Amniotic epithelial cell (primary cell): Measurements from ENCODE around the gene TBC1D10A.

ENCODE experiments used
- DNase-seq: peaks from one replicate; pipeline ENCODE4 v3.0.0-alpha.2; 2010; ENCODE audit warnings: low read depth

TBC1D10A gene, protein sequence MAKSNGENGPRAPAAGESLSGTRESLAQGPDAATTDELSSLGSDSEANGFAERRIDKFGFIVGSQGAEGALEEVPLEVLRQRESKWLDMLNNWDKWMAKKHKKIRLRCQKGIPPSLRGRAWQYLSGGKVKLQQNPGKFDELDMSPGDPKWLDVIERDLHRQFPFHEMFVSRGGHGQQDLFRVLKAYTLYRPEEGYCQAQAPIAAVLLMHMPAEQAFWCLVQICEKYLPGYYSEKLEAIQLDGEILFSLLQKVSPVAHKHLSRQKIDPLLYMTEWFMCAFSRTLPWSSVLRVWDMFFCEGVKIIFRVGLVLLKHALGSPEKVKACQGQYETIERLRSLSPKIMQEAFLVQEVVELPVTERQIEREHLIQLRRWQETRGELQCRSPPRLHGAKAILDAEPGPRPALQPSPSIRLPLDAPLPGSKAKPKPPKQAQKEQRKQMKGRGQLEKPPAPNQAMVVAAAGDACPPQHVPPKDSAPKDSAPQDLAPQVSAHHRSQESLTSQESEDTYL

DNA sequence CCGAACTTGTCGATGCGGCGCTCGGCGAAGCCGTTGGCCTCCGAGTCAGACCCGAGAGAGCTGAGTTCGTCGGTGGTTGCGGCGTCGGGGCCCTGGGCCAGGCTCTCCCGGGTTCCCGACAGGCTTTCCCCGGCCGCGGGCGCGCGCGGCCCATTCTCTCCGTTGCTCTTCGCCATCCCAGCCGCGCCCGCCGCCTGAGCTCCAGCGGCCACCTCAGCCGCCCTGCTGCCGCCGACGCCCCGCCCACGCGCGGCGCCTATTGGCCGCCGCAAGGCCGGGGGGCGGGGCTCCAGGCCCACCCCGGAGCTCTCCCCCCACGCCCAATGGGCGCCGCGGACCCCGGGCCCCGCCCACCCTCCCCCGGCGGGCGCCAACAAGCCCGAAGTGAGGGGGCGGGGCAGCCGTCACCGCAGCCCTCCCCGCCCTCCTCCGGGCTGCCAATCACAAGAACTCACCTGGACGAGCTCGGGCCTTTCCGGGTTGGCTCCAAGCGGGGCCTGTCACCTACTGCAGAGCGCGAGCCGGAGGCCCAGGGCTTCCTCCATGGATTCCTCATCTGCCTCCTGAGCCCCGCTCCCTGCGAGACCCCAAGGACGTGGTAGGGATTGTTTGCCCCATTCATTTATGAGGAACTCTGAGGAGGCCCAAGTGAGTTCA is at the start of gene TBC1D10A:
TSS of gene TBC1D10A (minus strand) at position 236 of the 657 bp plus-strand sequence. CDS start at position 176, 60 bp downstream.
- DNase-seq = peak; percentile 84

- DNase-seq = no peak
Observed at GRCh38 chr22:30375312-30375849, 48.6 kb upstream of the TBC1D10A start.

DNA sequence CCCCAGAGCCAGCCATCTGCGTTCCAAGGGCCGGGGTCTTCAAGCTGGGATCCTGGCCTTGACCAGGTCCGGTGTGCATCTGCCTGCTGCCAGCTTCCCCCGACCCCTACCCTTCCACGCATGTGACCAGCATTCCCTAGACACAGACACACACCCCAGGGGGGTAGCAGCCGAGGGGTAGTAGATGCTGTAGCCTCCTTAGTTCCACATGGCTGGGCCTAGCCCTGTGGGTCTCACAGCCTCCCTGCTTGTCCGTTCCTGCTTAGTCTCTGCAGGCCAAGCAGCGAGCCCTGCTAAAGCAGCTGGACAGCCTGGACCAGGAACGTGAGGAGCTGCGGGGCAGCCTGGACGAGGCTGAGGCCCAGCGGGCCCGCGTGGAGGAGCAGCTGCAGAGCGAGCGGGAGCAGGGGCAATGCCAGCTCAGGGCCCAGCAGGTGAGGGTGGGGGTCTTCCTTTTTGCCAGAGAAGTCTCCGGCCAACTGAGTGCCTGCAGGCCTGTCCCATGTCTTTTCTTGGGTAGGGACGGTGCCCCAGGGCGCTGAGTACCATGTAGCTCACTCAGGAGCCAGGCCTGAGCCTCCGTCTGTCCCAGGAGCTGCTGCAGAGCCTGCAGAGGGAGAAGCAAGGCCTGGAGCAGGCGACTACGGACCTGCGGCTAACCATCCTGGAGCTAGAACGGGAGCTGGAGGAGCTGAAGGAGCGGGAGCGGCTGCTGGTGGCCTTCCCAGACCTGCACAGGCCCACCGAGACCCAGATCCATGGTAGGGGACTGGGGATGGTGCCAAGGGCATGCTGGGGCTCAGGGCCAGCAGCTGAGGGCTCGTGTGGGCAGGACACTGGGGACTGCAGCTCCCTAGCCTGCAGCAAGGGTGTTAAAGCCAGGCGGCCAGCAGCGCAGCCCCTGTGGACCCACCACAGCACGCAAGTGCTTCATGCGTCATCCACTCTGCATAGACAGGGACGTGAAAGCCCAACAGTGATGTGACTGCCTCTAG is 46.9 kb upstream of the TBC1D10A start:
- DNase-seq = no peak

DNA sequence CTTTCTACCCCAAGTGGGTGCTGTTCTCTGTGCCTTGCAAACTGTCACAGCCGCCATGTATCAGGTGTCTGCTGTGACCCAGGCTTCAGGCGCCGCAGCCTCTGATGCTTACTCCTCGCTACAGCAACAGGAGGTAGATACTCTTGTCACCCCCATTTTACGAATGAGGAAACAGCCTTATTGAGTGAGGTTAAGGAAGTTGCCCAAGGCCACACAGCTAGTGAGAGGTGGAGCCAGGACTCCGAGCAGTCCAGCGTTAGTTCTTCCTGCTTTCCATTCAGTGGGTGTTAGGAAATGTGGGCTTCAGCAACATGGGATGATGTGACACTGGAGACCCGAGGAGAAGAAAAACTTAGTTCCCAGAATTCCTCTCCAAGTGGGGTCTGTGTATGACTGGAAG is 46.2 kb upstream of the TBC1D10A start:
- DNase-seq = no peak

DNA sequence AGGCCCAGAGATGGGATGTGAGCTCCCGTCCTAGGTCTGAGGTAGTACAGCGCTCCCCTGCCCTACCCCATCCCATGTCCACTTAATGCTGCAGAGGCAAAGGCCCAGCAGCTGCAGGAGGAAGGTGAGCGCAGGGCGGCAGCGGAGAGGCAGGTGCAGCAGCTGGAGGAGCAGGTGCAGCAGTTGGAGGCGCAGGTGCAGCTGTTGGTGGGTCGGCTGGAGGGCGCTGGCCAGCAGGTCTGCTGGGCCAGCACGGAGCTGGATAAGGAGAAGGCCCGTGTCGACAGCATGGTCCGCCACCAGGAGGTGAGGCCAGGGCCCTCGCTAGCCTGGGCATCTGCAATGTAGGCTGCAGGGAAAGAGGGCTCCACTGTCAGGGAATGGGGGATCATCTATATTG is 45.2 kb upstream of the TBC1D10A start:
- no peak for DNase-seq

DNA sequence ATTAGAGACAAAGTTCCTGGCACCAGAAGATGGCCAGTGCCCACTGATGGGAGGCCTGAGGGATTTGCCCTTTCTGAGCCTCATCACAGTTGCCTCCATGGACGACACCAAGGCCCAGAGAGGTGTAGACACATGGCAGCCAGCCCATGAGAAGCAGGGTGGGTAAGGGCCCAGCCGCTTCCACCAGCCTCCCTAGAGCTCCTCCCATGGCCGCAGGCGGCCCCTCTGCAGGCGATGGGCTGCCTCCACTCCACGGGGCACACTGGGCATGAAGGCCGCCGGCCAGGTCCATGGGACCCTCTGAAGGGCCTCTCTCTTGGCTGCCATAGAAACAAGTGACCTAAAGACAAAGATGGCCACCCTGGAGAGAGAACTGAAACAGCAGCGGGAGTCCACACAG is 44.6 kb upstream of the TBC1D10A start:
- no peak for DNase-seq

GRCh38 chr22:30370641-30371230 is 44.0 kb upstream of the TBC1D10A start:
- no peak for DNase-seq

DNA sequence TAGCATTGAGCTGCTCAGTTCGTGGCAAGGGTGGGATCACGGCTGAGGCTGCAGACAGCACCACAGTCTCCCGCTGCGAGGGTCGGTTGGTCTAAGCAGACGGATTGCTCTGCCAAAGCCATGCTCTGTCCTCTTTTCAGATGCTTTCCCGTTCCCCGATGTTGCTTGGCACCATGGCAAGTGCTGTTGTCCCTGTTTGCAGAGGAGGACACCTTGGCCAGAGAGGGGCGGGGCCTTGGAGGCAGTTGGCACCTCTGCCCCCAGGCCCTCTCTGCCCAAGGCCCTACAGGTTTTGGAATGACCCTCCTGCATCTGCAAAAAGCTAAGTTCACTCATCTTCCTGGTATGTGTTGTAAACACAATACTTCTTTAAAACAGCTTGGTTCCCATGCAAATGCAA is 41.7 kb upstream of the TBC1D10A start:
- no peak for DNase-seq

GRCh38 chr22:30365891-30366290 is 39.1 kb upstream of the TBC1D10A start:
- no peak for DNase-seq

GRCh38 chr22:30362651-30363281 is 36.0 kb upstream of the TBC1D10A start:
- no peak for DNase-seq

GRCh38 chr22:30361916-30362650 is 35.3 kb upstream of the TBC1D10A start:
- DNase-seq = no peak

DNA sequence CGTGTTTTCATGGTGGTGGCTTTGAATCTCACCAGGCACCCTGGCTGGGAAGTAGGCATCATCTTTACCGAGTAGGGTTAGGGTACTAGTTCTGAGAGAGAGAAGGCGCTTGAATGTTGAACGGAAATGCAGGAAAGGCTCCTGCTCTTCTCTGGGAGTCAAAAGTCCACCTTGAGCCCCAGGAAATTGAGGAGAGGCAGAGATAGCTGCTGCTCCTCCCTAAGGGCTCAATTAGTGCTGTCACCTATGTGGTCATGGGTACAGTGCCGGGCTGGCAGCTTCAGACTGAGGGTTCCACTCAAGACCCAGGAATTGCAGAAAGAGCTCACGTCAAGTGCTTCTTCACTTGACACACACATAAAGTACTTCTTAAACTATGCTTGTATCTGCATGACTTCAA is 31.8 kb upstream of the TBC1D10A start:
- no peak for DNase-seq

GRCh38 chr22:30357650-30358215 is 31.0 kb upstream of the TBC1D10A start:
- DNase-seq = no peak

- DNase-seq = no peak
Observed at GRCh38 chr22:30357236-30357570, 30.5 kb upstream of the TBC1D10A start.

- DNase-seq = peak; percentile 90
Observed at GRCh38 chr22:30356449-30357235, 29.9 kb upstream of the TBC1D10A start, which contains the start of the genes CCDC157 and SF3A1. TSS of gene CCDC157 (plus strand) at chr22:30357007. CDS start at chr22:30366001, 8,994 bp downstream. TSS of gene SF3A1 (minus strand) at chr22:30356894. CDS start at chr22:30356792, 102 bp downstream.

DNA sequence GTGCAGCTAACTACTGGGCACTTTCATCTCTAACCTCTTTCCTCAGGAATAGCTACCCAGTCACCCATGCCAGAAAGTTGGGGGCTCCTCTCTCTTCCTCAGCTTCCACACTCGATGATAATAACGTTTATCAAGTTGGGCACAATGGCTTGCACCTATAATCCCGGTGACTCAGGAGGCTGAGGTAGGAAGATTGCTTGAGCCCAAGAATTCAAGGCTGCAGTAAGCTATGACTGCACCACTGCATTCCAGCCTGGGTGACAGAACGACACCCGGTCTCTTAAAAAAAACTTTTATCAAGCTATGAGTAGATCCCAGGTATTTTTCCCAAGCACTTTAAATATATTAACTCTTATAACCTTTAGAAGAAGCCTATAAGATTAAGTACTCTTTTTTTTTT is 27.9 kb upstream of the TBC1D10A start:
- no peak for DNase-seq

GRCh38 chr22:30351226-30351625 is 24.5 kb upstream of the TBC1D10A start:
- no peak for DNase-seq

- no peak for DNase-seq
Observed at GRCh38 chr22:30348809-30349208, 22.1 kb upstream of the TBC1D10A start.

DNA sequence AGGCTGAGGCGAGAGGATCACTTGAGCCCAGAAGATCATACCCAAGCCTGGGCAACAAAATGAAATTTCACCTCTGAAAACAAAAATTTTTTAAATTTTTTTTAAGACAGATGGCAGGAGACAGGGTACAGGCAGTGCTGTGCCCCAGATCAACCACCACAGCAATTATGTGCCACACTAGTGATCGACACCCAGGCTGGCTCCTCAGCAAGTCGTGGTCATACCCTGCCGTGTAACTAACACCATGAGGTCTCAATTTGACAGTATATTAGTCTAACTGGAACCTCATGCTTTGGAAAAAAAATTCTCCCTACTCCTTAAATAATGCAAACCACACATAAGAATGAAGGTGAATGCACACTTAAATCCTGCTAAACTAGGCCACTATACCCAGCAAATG is 21.7 kb upstream of the TBC1D10A start:
- DNase-seq = no peak
